Neural crest cell (in vitro differentiated cells): ENCODE measurements around the gene NR2E3. TPM values are rescaled to one million over a fixed set of nuclear protein-coding genes. Genes with fewer than 3 reads are reported as not detected.

Experiments
- DNase-seq: peaks from one replicate; pipeline ENCODE4 v3.0.0; 2021; ENCODE audit warnings: low read depth, mixed read lengths, low spot score
- H3K27ac Mint-ChIP-seq: one replicate; pipeline ENCODE4 v1.8.0; 2021; ENCODE audit warnings: mild to moderate bottlenecking, mixed read lengths; ENCODE audit not compliant: unreplicated experiment
- H3K27me3 Mint-ChIP-seq: 2 replicates; pipeline ENCODE4 v1.8.0; 2021; ENCODE audit warnings: low read depth, mild to moderate bottlenecking, mixed read lengths
- H3K36me3 Mint-ChIP-seq: 2 replicates; pipeline ENCODE4 v1.8.0; 2021; ENCODE audit warnings: low read depth, mild to moderate bottlenecking, mixed read lengths
- H3K4me1 Mint-ChIP-seq: 2 replicates; pipeline ENCODE4 v1.8.0; 2021; ENCODE audit warnings: mixed read lengths
- H3K4me3 Mint-ChIP-seq: one replicate; pipeline ENCODE4 v1.8.0; 2021; ENCODE audit warnings: mild to moderate bottlenecking, mixed read lengths
- H3K9me3 Mint-ChIP-seq: 2 replicates; pipeline ENCODE4 v1.8.0; 2021; ENCODE audit warnings: mixed read lengths
- total RNA-seq: library from RNA; stranded (reverse); gene quantifications from 2 replicates; pipeline ENCODE4 v1.2.1, GENCODE V29; 2021
- TF ChIP-seq, protein P1 (sequence below): fragments of 200-600 bp; sonication (generic); conservative IDR thresholded peaks from 2 replicates; pipeline ENCODE4 v1.5.0; 2021; ENCODE audit warnings: antibody characterized with exemption, mild to moderate bottlenecking

The NR2E3 gene
- total RNA-seq, 1 donor from 2014 or later = not detected

DNA sequence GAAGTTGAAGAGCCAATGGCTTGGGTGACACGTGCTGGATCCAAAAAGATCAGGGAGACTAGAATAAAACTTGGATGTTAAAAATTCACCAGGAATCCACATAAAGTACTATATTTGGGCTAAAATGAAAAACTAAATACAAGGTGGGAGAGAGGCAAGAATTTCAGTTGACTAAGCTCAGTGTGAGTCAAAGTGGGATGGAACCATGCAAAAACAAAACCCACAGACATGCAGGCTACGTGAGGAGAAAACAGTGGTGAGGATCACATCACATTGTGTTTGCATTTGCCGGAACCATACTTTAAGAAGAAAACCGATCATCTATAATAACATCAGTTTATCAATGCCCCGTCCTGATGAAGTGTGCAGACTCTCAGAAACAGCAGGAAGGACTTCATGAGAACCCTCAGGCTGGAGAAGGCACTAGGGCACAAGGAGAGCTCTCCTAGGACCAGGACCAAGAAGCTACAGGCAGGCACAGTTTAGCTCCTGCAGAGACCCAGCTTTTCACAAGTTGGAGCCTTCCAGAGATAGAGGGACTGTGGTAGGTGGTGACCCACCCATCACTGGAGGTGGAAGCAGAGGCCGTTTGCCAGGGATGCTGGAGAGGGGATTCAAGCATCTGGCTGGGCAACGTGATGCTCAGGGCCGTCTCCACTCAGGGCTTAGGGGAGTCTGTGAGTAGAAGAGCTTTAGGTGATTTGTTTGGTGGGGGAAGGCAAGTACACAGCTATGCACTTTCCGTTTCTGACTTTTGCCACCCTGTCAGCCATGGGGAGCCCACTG, 29.0 kb upstream of the NR2E3 start:
- H3K4me3 Mint-ChIP-seq = no peak overlapping the region
- H3K4me1 Mint-ChIP-seq = peaks cover 13% of the 10 kb centered on the region
- DNase-seq = no peak
- H3K27me3 Mint-ChIP-seq = peaks cover 10% of the 10 kb centered on the region
- H3K9me3 Mint-ChIP-seq = no peaks in the 10 kb centered on the region
- TF ChIP-seq, protein P1, sequence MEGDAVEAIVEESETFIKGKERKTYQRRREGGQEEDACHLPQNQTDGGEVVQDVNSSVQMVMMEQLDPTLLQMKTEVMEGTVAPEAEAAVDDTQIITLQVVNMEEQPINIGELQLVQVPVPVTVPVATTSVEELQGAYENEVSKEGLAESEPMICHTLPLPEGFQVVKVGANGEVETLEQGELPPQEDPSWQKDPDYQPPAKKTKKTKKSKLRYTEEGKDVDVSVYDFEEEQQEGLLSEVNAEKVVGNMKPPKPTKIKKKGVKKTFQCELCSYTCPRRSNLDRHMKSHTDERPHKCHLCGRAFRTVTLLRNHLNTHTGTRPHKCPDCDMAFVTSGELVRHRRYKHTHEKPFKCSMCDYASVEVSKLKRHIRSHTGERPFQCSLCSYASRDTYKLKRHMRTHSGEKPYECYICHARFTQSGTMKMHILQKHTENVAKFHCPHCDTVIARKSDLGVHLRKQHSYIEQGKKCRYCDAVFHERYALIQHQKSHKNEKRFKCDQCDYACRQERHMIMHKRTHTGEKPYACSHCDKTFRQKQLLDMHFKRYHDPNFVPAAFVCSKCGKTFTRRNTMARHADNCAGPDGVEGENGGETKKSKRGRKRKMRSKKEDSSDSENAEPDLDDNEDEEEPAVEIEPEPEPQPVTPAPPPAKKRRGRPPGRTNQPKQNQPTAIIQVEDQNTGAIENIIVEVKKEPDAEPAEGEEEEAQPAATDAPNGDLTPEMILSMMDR = no peak
- no peaks in the 10 kb centered on the region for H3K36me3 Mint-ChIP-seq
- H3K27ac Mint-ChIP-seq = peak overlapping the region; percentile 75

DNA sequence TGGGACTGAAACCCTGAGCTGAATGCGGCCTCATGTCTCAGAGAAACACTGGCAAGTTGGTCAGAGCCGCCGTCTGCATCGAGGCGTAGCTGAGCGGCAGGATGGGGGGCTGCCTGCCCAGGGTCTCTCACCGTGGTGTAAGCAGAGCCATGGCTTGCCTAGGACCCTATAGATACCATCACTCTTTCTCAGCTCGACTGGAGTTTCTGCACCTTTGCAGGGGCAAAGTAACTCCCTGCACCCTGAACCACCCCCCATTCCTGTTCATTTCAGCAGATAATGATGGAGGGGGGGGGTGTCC, 28.4 kb upstream of the NR2E3 start:
- no peak overlapping the region for H3K4me3 Mint-ChIP-seq
- H3K27me3 Mint-ChIP-seq = peaks cover 10% of the 10 kb centered on the region
- H3K4me1 Mint-ChIP-seq = peaks cover 13% of the 10 kb centered on the region
- DNase-seq = no peak
- TF ChIP-seq, protein P1 = no peak
- no peaks in the 10 kb centered on the region for H3K36me3 Mint-ChIP-seq
- H3K9me3 Mint-ChIP-seq = no peaks in the 10 kb centered on the region
- H3K27ac Mint-ChIP-seq = no peak overlapping the region

DNA sequence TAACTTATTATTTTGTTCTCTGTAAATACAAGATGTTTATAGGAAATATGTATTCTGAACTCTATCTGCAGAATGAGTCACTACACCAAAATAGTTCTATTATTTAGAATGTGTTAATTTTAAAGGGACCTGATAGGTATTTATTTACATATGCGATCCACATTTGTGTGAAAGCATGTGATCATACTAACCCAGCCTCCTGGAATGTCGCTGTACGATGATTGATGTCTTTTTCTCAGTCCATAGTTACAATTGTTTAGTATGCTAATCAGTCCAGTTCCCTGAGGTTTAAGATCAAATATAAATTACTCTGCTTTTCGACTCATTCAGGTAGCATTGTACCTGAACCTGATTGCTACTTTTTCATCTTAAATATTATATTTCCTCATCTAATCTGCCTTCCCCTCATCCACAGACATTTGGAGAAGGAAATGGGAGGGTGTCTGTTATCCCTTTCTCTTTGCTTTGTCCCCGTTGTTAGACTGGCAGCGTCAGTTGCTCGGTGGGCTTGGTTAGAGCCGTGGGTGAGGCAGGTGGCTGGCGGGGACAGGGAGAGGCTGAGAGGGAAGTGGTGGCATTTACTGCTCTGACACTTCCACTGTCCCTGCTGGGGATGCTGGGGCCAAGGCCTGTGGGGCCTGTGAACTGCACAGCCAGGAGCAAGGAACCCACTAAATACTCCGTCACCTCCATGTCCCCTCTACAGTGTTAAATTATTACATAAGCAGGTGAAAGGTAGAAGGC, 27.8 kb upstream of the NR2E3 start:
- peaks cover 10% of the 10 kb centered on the region for H3K27me3 Mint-ChIP-seq
- H3K27ac Mint-ChIP-seq = no peak overlapping the region
- TF ChIP-seq, protein P1 = no peak
- peaks cover 13% of the 10 kb centered on the region for H3K4me1 Mint-ChIP-seq
- H3K36me3 Mint-ChIP-seq = no peaks in the 10 kb centered on the region
- DNase-seq = no peak
- H3K9me3 Mint-ChIP-seq = no peaks in the 10 kb centered on the region
- no peak overlapping the region for H3K4me3 Mint-ChIP-seq

DNA sequence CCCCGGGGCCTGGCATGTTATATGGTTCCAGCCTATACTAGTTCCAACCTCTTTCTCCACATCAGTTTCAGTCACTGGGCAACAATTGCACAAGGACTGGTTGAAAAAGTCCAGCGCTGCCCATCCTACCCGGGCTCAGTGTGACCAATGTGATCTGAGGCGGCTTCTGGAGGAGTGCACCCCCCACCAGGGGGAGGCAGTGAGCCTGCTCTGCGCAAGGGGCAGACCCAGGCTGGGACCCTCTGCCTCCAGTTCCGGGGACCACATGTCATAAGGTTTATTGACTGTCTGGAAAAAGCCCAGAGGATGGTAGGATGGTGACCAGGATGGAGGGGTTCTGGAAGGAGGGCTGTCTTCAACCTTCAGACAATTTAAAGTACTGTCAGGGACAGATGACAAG, 25.6 kb upstream of the NR2E3 start:
- Mint-ChIP-seq H3K9me3 (no peaks in the 10 kb centered on the region), H3K36me3 (no peaks in the 10 kb centered on the region), H3K4me3 (no peak overlapping the region), H3K4me1 (peaks cover 13% of the 10 kb centered on the region), H3K27me3 (peaks cover 10% of the 10 kb centered on the region), H3K27ac (no peak overlapping the region)
- TF ChIP-seq, protein P1 = peak; percentile 41
- DNase-seq = no peak

DNA sequence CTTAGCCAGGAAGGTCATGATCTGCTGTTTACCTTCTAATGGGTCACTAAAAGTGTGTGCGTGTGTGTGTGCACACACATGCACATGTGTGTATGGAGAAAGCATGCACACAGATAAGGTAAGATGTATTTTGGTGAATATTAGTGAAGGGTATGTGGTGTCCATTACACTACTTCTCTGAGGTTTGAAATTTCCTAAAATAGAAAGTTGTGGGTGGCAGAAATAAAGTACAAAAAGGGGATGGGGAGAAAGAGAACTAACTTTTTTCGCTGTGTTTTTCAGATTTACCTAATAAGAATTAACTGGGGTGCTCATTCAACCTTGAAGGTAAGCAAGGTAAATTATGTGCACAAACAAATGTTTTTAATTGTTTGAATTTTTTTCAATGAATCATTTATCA, 24.4 kb upstream of the NR2E3 start:
- Mint-ChIP-seq H3K27ac (no peak overlapping the region), H3K4me1 (peaks cover 4% of the 10 kb centered on the region), H3K4me3 (no peak overlapping the region), H3K9me3 (no peaks in the 10 kb centered on the region), H3K27me3 (peaks cover 4% of the 10 kb centered on the region), H3K36me3 (no peaks in the 10 kb centered on the region)
- TF ChIP-seq, protein P1 = no peak
- no peak for DNase-seq
